Panc1 (cell line): ENCODE measurements around the gene SLC9A7. TPM values are rescaled to one million over a fixed set of nuclear protein-coding genes. Genes with fewer than 3 reads are reported as not detected.
"Not testable (repeated sequence)": the region's sequence is repeated elsewhere in the genome, so short reads cannot be mapped to it uniquely, and the experiment has no call there.

ENCODE experiments used
- ATAC-seq: fragments of 200-7000 bp; cut with Tn5 transposase; 2 replicates; pipeline ENCODE4 v1.9.1; 2020; ENCODE audit warnings: mild to moderate bottlenecking, moderate library complexity
- BruUV-seq: library from RNA; stranded (reverse); fragments of 400-500 nt; replicated peaks from 2 replicates; lab custom pipeline; 2021; lab: Mats Ljungman, UMichigan
- CTCF ChIA-PET: fragments of 300-600 bp; sonication (Branson Sonifier 250); formaldehyde crosslinking; loops from one replicate; lab custom pipeline; 2022; ENCODE audit warnings: antibody characterized with exemption; lab: Charles Lee
- POLR2A ChIA-PET: fragments of 300-600 bp; sonication (Branson Sonifier 250); formaldehyde crosslinking; loops from one replicate; lab custom pipeline; 2022; ENCODE audit warnings: antibody characterized with exemption; lab: Charles Lee
- DNase-seq: peaks from one replicate; pipeline ENCODE4 v3.0.0-alpha.2; 2010; ENCODE audit warnings: low read depth, low spot score
- H3K27ac ChIP-seq: 2 replicates; pipeline ENCODE4 v1.5.1; 2011; ENCODE audit warnings: mild to moderate bottlenecking, low read length, inconsistent platforms
- H3K27me3 ChIP-seq: fragments of 200-500 bp; sonication (Bioruptor generic); 2 replicates; pipeline ENCODE4 v1.6.0; 2014; ENCODE audit warnings: low read length, inconsistent platforms; ENCODE audit not compliant: control insufficient read depth, insufficient read depth
- H3K36me3 ChIP-seq: fragments of 200-500 bp; sonication (Bioruptor generic); 2 replicates; pipeline ENCODE4 v1.5.1; 2014; ENCODE audit warnings: inconsistent platforms, mild to moderate bottlenecking, low read length, moderate library complexity; ENCODE audit not compliant: control insufficient read depth, insufficient read depth
- H3K4me1 ChIP-seq: 2 replicates; pipeline ENCODE4 v1.5.1; 2011; ENCODE audit warnings: inconsistent platforms, mild to moderate bottlenecking, low read length, moderate library complexity; ENCODE audit not compliant: control insufficient read depth, insufficient read depth
- H3K4me3 ChIP-seq, 2 experiments: 2 replicates each; pipeline ENCODE4 v1.5.1; 2011 to 2012; ENCODE audit warnings: low read depth in 2 of 2, low read length in 2 of 2, mild to moderate bottlenecking in 2 of 2, inconsistent platforms in 1 of 2, moderate library complexity in 1 of 2
- H3K9me3 ChIP-seq: fragments of 200-500 bp; sonication (Bioruptor generic); 2 replicates; pipeline ENCODE4 v1.5.1; 2014; ENCODE audit warnings: low read depth, mild to moderate bottlenecking, inconsistent platforms, low read length, moderate library complexity; ENCODE audit not compliant: control insufficient read depth, insufficient read depth
- CTCF ChIP-seq: fragments of 450-650 bp; IDR thresholded peaks from 2 replicates; pipeline ENCODE4 v1.5.1; 2017; ENCODE audit warnings: mild to moderate bottlenecking
- POLR2AphosphoS5 ChIP-seq: IDR thresholded peaks from 2 replicates; pipeline ENCODE4 v1.6.1; 2012; ENCODE audit warnings: mild to moderate bottlenecking, low read depth, low read length, moderate library complexity
- REST ChIP-seq, 2 experiments: IDR thresholded peaks; 2 replicates each; pipeline ENCODE4 v1.6.1; 2011 to 2012; ENCODE audit warnings: low read depth in 2 of 2, control low read depth in 1 of 2, low read length in 1 of 2, mild to moderate bottlenecking in 1 of 2, moderate library complexity in 1 of 2; ENCODE audit not compliant: insufficient read depth in 1 of 2
- SIN3A ChIP-seq: IDR thresholded peaks from 2 replicates; pipeline ENCODE4 v1.6.1; 2012; ENCODE audit warnings: low read depth, mild to moderate bottlenecking, low read length, moderate library complexity, borderline replicate concordance; ENCODE audit not compliant: insufficient read depth
- TCF7L2 ChIP-seq: IDR thresholded peaks from 2 replicates; pipeline ENCODE4 v1.6.1; 2011; ENCODE audit warnings: mild to moderate bottlenecking, low read depth, low read length, inconsistent platforms
- in situ Hi-C: cut with HindIII; loops from 2 replicates; pipeline ENCODE4 v1.10.0; 2016; ENCODE audit warnings: low sequenced_read_pairs, low pct_unique_long_range_greater_than_20kb
- intact Hi-C: fragments of 100-400 bp; cut with micrococcal nuclease; formaldehyde crosslinking; loops from one replicate; pipeline ENCODE4 v1.10.0; 2022; ENCODE audit not compliant: unreplicated experiment
- total RNA-seq: library from RNA; stranded (reverse); gene quantifications from one replicate; pipeline ENCODE4 v1.2.1, GENCODE V29; 2021; ENCODE audit not compliant: unreplicated experiment

SLC9A7 gene
- total RNA-seq, 1 experiment from 2014 or later: 80.4 TPM

DNA sequence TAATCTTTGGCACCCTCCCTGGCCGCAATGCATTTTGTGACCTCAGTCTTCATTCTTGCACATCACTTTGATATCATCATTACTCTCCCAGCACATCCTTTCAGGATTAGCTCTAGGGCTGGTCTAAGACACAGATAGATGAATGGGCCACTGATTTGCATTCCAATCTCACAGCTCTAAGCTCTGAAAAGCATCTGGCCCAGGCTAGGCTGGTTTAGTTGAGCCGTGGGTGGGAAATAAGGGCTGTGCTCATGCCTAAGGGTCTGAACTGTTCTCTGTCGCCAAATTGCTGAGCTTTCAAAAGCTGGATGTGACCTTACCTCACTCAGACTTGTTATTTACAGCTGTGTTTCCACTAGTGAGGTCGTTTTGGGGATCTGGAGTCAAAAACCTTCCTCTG lies 30.0 kb upstream of the SLC9A7 start:
- Histone ChIP-seq H3K36me3 (no peaks in the 10 kb centered on the region), H3K27me3 (no peaks in the 10 kb centered on the region), H3K9me3 (no peaks in the 10 kb centered on the region), H3K4me3 (no peak overlapping the region), H3K4me1 (peaks cover 12% of the 10 kb centered on the region), H3K27ac (no peak overlapping the region)
- DNase-seq (no peak), ATAC-seq (no peak)
- TF ChIP-seq POLR2AphosphoS5 (no peak), REST (IDR thresholded peaks at IDR 0.05; ENCODE audit: insufficient read depth in 1 of 2, low read depth in 2 of 2, low read length in 1 of 2) (no peak), CTCF (no peak), SIN3A (no peak), TCF7L2 (no peak)
- ChIA-PET CTCF (no interaction called here), POLR2A (no interaction called here)
- intact Hi-C loops (no loop called here), in situ Hi-C loops (no loop called here)
- BruUV-seq: no TSS peak

DNA sequence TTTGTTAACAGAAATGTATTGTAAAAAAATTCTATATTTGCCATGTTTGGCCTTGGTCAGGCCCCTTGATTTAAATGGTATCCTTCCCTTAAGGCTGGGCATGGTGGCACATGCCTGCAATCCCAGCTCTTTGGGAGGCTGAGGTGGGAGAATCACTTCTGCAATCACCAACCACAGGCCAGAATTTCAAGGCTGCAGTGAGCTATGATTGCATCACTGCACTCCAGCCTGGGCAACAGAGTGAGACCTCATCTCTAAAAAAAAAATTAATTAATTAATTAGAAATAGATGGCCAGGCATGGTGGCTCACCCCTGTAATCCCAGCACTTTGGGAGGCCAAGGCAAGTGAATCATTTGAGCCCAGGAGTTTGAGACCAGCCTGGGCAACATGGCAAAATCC lies 25.5 kb upstream of the SLC9A7 start:
- H3K27ac ChIP-seq, CTCF ChIA-PET, DNase-seq, H3K27me3 ChIP-seq, H3K9me3 ChIP-seq, POLR2A ChIA-PET, ATAC-seq, H3K4me1 ChIP-seq, intact Hi-C loops, in situ Hi-C loops, H3K4me3 ChIP-seq, H3K36me3 ChIP-seq, BruUV-seq: not testable (repeated sequence)

DNA sequence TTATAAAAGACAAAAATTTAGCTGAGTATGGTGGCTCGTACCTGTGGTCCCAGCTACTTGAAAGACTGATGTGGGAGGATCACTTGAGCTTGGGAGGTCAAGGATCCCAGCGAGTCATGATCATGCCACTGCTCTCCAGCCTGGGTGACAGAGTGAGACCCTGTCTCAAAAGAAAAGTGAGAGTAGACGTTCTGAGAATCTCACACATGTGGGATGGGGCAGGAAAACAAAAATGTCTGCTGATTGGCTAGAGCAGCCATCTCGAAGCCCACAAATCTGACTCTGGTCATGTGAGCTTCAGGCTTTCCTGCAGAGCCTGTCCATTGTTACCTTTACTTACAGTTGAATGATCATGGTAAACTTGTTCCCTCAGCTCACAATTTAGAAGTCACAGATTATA lies 23.1 kb upstream of the SLC9A7 start:
- Histone ChIP-seq H3K9me3 (no peaks in the 10 kb centered on the region), H3K36me3 (no peaks in the 10 kb centered on the region), H3K27me3 (no peaks in the 10 kb centered on the region), H3K27ac (no peak overlapping the region), H3K4me1 (peaks cover 3% of the 10 kb centered on the region; the same call in 1 of the 2 replicates), H3K4me3 (no peak overlapping the region)
- ChIA-PET CTCF (interaction anchor here (0.6 kb wide), 1 partner anchor 1980 kb away, joined by 10 read pairs; no protein-coding TSS in a partner anchor), POLR2A (no interaction called here)
- no TSS peak for BruUV-seq
- ATAC-seq (no peak), DNase-seq (no peak)
- in situ Hi-C loops (no loop called here), intact Hi-C loops (no loop called here)
- TF ChIP-seq CTCF (no peak), POLR2AphosphoS5 (no peak), TCF7L2 (no peak), REST (IDR thresholded peaks at IDR 0.05; ENCODE audit: insufficient read depth in 1 of 2, low read depth in 2 of 2, low read length in 1 of 2) (no peak), SIN3A (no peak)
